HG02588 (cell line): ENCODE measurements around the gene APLP2.
A peak's percentile ranks its signal among the peaks of the same experiment; 100 is the strongest.
"Not testable (repeated sequence)": the region's sequence is repeated elsewhere in the genome, so short reads cannot be mapped to it uniquely, and the experiment has no call there.

Experiments used
- ATAC-seq: cut with Tn5 transposase; IDR thresholded peaks from one replicate; pipeline ENCODE4 v1.9.1; 2021; ENCODE audit warnings: mild to moderate bottlenecking, moderate library complexity; ENCODE audit not compliant: unreplicated experiment

The APLP2 gene

DNA sequence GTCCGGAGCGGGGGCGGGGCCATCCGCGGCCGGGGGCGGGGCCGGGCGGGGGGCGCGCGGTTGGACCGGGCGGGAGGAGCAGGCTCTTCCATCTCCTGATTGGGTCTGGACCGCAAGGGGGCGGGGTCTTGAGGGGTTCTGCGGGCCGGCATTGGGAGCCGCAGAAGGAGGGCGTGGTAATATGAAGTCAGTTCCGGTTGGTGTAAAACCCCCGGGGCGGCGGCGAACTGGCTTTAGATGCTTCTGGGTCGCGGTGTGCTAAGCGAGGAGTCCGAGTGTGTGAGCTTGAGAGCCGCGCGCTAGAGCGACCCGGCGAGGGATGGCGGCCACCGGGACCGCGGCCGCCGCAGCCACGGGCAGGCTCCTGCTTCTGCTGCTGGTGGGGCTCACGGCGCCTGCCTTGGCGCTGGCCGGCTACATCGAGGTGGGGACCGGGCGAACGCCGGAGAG, at the start of gene APLP2:
Gene APLP2 (plus strand): TSS at position 236 of the 450 bp plus-strand sequence. CDS start 84 bp downstream, at position 320.
- peak; percentile 96 for ATAC-seq

DNA sequence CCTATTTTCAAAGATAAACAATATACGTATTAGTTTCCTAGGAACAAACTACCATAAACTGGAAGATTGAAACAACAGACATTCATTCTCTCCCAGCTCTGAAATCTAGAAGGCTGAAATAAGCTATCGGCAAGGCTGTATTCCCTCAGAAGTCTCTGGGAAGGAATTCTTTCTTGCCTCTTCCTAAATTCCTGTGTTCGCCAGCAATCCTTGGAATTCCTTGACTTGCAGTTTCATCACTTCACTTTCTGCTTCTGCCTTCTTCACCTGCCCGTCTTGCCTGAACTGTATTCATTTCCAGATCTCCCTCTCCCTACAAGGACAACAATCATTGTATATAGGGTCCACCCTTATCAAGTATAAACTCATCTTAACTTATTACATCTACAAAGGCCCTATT, 49.4 kb upstream of the APLP2 start:
- no peak for ATAC-seq

DNA sequence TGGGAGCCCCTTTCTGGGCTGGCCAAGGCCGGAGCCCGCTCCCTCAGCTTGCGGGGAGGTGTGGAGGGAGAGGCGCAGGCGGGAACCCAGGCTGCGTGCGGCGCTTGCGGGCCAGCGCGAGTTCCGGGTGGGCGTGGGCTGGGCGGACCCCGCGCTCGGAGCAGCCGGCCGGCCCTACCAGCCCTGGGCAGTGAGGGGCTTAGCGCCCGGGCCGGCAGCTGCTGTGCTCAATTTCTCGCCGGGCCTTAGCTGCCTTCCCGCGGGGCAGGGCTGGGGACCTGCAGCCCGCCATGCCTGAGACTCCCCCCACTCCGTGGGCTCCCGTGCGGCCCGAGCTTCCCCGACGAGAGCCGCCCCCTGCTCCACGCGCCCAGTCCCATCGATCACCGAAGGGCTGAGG, 48.1 kb upstream of the APLP2 start:
- ATAC-seq, result not testable (repeated sequence)

DNA sequence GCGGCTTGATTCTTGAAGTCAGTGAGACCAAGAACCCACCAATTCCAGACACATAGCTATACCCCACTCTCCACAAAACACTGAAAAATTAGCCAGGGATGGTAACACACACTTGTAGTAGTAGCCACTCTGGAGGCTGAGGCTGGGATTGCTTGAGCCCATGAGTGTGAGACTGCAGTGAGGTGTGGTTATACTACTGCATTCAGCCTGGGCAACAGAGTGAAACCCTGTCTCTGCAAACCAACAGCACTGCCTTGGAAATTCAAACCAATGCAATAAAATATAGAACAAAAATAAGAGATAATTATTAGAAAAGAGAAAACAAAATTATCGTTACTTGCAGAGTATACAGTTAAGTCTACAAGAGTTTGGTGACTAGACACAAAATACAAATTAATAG, 46.9 kb upstream of the APLP2 start:
- peak; percentile 27 for ATAC-seq

DNA sequence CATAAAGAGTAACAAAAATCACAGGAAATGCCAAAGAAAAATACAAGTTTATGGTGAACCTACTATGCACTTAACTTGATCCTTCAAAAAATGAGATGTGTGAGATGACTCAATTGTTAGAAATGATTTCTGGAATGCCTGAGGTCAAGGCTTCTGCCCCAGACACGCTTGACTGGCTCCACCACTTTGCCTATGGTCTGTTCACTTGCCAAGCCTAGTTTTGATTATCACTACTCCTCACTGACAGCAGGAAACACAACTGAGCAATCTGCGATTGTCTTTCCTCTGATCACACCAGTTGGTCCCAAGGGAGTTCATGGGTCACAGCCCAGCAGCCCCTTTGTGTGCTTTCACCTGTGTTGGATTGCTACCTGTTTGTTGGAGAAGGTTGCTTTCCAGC, 46.5 kb upstream of the APLP2 start:
- ATAC-seq, result peak; percentile 98

DNA sequence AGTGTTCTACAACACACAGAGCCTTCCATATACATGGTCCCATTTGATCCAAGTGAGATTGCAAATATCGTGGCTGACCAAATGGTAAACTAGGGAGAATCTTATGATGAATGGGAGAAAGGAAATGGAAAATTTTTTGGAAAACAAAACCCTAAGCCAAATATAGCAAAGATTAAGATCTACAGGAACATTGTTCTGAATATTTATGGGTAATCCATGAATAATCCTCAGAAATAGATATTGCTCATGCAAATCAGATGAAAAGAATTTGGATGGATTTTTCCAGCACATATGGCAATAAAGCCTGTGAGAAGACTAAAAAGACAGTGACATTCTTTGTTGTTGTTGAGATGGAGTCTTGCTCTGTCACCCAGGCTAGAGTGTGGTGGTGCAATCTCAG, 45.3 kb upstream of the APLP2 start:
- no peak for ATAC-seq

DNA sequence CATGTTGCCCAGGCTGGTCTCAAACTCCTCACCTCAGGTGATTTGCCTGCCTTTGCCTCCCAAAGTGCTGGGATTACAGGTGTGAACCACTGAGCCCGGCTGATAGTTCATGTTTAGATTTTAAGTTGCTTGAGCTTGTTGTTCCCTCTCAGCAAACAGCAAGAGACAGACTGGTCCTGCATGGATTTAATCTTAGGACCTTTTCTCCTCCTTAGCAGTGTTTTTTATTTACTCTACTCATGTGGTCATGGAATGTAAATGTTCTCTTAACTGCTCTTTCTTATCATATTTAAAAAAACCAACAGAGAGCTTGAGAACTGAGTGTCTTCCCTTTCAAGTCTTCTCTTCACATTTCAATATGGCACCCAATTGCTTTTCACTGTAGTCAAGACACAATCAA, 44.3 kb upstream of the APLP2 start:
- no peak for ATAC-seq

DNA sequence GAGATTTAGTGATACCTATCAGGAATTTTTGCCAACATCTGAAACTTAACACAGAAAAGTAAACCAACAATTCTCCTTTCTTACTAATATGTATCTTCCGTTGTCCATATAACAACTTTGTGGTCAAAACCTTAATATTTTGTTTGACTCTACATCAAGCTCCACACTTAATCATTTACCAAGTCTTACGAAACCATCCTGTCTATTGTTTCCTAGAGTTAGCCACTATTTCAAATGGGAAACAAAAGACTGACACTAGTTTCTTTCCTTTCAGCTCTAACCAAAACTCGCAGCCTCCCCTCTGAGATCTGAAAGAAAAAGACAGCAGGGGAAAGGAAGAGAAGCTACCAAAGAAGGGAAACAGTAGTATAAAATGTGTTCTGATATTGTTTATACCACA, 40.6 kb upstream of the APLP2 start:
- no peak for ATAC-seq

DNA sequence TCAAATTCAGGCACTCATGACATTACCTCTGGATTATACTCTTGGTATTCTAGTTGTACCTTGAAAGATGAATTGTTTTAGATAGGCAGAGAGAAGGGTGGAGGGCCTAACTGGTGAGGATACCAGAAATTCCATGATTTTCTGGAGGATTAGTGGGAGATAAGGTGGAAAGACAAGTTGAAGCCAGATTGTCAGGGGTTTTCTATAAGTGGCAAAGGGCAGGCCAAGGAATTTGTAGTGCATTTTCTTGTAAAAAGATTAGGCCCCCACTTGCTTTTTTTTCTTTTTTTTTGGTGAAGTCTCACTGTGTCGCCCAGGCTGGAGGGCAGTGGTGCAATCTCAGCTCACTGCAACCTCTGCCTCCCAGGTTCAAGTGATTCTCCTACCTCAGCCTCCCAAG, 38.6 kb upstream of the APLP2 start:
- ATAC-seq, result no peak

DNA sequence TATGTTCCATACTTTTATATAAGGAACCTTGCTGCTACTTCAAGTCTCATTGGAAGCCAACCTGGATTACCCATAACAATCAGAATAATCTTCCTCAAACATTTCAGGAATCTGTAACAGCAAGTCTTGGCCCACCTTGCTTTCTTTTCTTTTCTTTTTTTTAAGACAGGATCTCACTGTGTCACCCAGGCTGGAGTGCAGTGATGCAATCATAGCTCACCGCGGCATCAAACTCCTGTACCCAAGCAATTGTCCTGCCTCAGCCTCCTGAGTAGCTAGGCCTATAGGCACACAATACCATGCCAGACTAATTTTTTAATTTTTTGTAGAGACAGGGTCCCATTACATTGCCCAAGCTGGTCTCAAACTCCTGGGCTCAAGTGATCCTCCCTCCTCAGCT, 37.7 kb upstream of the APLP2 start:
- ATAC-seq, result no peak

DNA sequence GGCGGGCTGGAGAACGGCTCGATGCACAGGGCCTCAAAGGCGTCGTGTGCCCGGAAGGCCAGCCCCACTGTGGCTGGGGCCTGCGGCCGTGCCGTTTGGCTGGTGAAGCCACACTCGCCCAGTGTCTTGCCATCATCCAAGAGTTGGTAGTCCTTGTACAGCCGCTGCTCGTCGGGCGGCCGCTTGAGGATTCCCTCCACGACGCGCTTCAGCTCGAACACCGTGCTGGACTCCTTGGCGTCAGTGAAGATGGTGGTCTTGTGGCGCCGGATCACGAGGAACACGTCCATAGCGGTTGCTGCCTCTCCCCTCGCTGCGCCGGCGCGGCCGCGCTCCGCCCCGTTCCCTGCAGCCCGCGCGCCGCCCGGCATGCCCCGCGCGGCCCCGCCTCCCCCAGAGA, 36.8 kb upstream of the APLP2 start:
- ATAC-seq, result no peak

DNA sequence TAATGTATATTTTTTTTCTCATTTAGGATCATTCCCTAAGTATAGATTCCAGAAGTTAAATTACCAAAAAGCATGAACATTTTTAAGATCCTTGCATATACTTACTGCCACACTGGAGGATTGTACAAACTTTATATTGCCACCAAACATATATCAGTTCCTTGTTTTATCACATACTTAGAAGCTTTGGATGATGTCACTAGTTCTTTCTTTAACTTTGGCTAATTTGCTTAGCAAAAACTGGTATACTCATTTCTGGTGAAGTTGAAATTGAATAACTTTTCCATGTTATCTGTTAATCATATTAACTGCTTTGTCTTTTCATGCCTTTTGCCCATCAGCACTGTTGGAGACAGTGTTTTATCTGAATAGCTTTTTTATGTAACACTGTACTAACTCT, 35.5 kb upstream of the APLP2 start:
- no peak for ATAC-seq

DNA sequence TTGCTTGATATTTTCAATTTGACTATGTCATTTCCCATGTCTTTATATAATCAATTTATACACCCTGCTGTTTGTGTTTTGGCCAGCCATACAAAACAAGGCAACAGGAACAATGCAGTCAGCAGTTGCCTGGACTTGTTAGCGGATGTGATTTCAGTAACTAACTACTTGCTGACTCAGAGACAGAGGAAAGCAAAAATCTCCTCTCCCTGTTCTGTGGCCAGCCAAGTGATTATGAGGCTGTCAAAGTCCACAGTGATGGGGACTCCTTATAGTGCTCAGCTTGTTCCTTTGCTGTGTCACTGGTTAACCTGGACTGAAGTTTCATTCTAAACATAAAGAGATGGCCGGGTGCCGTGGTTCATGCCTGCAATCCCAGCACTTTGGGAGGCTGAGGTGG, 32.6 kb upstream of the APLP2 start:
- no peak for ATAC-seq

DNA sequence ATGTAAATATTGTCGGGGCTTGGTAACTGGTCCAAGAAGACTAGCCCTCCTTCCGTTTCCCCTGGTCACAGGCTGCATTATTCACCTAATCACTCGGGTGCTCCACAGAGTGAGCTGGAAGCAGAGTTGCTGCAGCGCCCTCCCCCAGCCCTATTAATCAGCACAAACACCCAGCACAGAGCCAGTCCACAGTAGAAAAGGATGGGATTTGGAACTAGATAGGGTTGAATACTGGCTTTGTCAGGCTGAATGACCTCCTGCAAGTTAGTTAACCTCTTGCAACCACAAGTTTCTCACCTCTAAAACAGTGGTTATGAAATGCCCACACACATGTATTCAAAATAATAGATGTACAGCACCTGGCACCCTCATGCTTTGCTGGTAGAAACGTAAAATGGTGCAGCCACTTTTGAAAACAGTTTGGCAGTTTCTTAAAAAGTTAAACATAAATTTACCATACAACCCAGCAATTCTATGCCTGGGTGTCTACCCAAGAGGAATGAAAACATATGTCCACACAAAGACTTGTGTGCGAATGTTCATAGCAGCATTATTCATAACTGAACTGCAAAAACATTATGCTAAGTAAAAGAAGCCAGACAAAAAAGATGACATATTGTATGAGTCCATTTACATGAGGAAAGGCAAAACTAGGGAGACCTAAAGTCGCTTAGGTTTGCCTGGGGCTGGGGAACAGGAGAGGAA, 31.7 kb upstream of the APLP2 start:
- no peak for ATAC-seq

DNA sequence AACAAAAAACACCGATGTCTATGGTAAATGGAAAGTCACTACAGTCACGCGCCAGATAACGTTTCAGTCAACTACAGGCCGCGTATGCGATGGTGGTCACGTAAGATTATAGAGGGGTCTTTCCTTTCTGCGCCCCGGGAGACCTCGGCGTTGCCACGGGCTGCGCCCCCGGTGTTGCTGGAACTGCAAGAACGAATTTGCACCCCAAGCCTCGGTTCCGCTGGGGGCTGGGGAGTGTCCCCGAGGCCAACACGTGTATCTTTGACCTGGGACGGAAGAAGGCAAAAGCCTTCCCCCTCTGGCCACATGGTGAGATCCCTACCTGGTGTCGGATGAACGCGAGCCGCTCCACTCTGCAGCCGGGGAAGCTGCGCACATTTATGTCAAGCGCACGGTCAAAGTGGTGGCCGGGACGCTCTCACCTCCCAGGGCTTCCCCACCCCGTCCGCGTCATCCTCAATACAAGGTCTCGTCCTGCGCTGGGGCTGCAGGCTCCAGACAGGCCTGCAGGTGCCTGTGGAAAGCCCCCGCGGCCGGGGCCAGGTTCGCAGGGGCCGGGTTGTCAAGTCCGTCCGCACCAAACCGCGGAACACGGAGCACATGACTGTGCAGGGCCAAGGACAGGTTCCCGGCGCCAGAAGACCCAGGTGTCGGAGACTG, 29.3 kb upstream of the APLP2 start:
- no peak for ATAC-seq

DNA sequence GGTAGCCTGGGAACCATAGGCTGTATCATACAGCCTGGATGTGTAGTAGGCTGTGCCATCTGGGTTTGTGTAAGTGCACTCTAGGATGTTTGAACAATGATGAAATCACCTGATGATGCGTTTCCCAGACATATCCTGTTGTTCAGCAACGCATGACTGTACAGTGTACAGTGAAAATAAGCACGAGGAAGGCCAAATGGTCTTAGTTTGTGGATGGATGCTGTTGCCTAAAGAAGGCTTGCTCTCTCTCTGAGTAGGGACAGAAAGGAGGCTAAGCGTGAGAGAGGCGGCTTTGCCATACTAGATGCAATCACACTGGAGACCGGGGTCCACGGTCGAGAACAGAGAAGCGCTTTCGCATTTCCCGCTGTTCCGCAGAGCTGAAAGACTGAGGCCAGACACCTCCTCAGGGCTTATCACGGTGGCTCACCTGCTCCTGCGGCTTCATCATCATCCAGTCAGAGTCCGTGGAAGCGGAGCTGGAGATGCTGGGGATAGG, 27.6 kb upstream of the APLP2 start:
- no peak for ATAC-seq

DNA sequence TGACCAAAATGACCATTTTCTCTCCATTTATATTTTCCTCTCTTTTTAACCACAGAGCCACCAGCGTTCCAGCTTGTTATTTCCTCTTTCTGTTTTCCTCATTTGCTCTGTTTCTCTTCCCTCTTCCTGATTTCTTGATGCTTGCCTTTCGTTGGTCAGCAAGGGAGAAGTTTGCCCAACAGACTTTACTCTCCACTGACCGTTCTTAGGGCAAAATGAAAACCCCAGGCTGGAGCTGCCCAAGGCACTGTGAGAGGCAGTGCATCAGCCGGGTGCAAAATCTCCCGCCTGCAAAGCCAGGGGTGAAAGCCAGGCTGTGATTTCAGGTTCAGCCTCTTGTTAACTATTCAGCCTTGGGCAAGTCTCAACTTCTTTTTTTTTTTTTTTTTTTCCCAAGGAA, 26.1 kb upstream of the APLP2 start:
- no peak for ATAC-seq

DNA sequence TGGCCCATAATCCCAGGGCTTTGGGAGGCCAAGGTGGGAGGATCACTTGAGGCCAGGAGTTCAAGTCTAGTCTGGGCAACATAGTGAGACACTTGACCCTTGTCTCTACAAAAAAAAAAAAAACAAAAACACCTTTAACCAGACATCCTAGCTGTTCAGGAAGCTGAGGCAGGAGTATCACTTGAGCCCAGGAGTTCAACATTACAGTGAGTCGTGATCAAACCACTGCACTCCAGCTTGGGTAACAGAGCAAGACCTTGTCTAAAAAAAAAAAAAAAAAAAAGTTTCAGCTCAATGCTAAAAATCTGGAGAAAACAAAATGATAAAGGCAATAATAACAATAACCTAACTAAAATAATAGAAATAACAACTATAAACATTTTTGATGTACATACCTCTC, 22.6 kb upstream of the APLP2 start:
- no peak for ATAC-seq

DNA sequence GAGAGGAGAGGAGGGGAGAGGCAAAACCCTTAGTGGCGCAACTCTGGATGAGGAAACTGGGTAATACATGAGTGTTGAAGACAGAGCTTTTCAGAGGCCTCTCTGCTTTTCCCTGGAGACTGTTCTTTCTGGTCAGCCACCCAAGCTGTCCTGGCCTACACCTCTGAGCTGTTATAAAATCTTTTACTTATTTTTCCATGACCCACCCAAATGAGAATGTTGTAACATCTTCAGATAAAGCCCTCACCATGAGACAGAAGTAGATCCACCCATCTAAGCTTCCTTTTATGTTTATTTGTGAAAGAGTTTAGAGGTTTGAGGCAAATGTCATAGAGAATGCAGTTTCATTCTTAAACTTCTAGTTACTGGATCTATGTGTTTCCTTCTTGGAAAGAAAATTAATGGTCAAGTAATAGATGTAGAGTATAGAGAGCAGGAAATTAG, 20.3 kb upstream of the APLP2 start:
- no peak for ATAC-seq

DNA sequence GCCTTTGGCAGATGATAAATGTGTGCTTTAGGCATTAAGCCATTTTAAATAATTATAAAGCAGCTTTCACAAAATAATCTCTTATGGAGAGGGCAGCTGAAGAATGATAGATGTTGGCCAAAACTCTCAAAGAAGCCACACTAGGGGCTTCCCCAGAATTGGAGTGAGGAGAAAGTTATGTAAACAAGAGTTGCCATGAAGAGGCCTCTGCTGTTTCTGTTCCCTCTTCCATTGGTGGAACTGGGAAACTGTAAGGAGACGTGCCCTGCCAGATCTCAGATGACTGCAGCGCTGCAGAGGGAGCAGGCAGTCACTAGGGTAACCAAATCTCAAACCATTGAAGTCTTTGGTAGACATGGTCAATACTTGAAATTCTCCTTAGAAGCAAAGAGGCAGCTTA, 19.4 kb upstream of the APLP2 start:
- no peak for ATAC-seq

DNA sequence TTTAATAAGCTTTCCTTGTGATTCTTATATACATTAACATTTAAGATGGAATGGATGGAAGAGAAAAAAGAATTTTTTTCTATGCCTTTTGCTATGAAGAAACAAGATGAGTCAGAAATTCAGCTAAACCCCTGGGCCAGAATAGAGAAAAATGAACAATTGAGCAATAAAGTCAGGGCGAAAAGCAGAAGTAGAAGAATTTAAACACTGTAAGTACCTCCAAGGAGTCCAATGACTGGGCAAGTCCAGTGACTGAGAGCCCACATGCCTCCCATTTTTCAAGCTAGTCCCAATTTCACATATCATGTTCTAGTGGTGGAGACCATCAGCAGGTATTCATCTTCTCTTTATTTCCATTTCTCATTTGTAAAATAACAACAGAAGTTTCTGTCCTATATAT, 18.6 kb upstream of the APLP2 start:
- no peak for ATAC-seq

DNA sequence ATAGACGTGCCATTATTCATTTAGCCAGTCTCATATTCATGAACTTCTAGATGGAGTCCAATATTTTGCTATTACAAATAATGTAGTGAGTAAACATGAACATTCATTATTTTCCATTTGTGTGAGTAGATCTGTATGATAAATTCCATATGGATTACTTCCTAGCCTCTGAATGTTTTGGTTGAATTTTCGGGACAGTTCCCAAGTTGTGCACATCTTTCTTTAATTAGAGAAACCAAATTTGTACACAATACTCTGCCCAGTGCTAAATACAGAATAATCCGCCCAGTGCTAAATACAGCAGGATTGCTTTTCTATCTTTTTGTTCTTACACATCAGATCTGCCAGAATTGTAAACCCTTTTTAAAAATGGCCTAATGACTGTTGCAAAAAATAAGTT, 17.1 kb upstream of the APLP2 start:
- no peak for ATAC-seq

DNA sequence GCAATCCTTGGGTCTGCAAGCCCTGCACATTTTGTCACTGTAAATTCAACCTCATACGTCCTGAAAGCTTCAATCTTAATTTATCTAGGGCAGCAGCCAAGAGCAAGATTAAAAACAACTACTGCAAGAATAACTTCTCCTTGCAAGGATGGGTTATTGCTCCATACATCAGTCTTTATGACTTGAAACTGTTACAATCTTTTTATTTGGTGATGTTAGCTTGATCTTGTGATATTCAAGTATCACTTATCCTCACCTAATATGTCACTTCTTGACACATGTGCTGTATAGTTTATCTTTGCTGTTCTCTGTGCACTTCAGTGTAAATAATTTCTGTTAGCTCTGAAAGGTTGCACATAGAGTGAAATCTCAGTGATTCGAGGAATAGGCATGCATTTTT, 14.7 kb upstream of the APLP2 start:
- ATAC-seq, result no peak
